ENCODE measurements around the gene DSCAM.
"Not testable (repeated sequence)": the region's sequence is repeated elsewhere in the genome, so short reads cannot be mapped to it uniquely, and the experiment has no call there.

Gene DSCAM, protein sequence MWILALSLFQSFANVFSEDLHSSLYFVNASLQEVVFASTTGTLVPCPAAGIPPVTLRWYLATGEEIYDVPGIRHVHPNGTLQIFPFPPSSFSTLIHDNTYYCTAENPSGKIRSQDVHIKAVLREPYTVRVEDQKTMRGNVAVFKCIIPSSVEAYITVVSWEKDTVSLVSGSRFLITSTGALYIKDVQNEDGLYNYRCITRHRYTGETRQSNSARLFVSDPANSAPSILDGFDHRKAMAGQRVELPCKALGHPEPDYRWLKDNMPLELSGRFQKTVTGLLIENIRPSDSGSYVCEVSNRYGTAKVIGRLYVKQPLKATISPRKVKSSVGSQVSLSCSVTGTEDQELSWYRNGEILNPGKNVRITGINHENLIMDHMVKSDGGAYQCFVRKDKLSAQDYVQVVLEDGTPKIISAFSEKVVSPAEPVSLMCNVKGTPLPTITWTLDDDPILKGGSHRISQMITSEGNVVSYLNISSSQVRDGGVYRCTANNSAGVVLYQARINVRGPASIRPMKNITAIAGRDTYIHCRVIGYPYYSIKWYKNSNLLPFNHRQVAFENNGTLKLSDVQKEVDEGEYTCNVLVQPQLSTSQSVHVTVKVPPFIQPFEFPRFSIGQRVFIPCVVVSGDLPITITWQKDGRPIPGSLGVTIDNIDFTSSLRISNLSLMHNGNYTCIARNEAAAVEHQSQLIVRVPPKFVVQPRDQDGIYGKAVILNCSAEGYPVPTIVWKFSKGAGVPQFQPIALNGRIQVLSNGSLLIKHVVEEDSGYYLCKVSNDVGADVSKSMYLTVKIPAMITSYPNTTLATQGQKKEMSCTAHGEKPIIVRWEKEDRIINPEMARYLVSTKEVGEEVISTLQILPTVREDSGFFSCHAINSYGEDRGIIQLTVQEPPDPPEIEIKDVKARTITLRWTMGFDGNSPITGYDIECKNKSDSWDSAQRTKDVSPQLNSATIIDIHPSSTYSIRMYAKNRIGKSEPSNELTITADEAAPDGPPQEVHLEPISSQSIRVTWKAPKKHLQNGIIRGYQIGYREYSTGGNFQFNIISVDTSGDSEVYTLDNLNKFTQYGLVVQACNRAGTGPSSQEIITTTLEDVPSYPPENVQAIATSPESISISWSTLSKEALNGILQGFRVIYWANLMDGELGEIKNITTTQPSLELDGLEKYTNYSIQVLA (N-terminal part only)

GRCh38 chr21:40846587-40847411 lies at the start of gene DSCAM:
TSS of gene DSCAM (minus strand) at chr21:40847158. CDS start at chr21:40846661, 497 bp downstream.
- no peak for DNase-seq

DNA sequence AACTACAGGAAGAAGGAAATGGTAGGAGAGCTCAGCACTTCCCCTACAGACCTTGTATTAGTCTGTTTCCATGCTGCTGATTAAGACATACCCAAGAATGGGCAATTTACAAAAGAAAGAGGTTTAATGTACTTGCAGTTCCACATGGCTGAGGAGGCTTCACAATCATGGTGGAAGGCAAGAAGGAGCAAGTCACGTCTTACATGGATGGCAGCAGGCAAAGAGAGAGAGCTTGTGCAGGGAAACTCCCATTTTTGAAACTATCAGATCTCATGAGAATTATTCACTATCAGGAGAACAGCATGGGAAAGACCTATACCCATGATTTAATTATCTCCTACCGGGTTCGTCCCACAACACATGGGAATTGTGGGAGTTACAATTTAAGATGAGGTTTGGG lies 48.7 kb upstream of the DSCAM start:
- DNase-seq = not testable (repeated sequence)

DNA sequence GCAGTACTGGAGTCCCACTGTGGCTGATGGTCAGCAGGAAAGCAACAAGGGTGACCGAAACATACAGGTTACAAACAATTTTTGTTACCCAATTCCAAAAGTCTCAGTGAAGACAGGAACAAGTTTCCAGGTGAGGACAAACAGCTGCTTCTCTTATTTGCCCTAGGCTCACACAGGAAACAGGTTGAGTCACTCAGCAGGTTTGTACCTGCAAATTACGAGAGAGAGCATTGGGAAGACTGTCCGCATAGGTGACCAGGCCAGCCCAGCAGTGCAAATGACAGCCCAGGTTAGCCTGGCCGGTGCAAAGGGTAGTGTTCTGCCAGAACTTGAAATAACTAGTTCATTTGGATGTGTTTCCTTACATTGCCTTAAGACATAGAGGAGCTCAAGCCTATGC lies 40.0 kb upstream of the DSCAM start:
- DNase-seq = no peak

GRCh38 chr21:40886006-40886405 lies 39.0 kb upstream of the DSCAM start:
- DNase-seq = no peak

DNA sequence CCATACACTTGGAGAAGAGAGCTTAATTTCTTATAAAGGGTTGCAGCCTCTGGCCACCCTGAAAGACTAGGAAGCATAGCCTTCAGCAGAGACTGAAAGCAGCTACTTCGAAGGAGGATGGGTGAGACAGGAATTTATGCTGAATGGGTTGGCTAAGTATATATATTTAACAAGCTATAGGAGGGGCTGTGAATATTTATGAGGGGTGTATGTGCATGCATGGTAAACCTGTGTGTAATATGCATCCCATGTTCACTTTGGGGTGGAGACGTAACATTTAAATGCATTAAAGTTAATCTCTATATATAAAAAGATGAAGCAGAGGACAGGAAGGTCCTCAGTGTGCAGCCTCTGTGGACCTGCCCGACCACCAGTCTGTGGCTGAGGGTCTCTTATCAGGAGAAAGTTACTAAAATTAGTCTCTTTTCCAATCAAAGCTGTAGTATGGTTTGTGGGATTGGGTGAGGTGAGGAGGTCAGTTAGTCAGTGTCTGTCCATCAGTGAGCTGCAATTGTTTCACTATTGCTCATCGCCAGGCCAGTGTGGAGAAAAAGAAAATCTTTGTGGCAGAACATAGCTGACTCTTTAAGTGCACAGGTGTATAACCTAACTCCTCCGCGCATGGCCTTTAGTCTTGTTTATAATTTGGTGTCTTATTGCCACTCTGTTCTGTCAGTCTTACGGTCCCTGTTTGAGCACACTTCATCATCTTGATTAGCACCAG lies 35.4 kb upstream of the DSCAM start:
- DNase-seq = no peak

DNA sequence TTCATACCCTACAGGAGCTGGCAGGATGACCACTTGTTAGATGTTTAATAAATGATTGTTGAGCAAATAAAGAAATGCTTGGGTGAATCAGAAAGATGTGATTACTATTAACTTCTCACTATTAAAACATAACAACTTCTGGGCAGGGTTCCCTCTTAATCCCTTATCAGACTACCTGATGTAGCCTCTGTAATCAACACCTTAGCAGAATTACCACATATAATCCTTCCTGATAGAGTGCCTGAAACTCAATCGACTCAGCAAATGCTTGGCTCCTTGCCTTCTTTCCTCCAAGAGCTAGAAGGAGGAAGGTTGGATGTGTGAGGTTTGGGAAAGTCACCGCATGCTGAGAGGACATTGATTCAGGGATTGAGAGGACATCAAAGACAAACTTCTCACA lies 34.8 kb upstream of the DSCAM start:
- no peak for DNase-seq

GRCh38 chr21:40871099-40871498 lies 24.1 kb upstream of the DSCAM start:
- DNase-seq = no peak

GRCh38 chr21:40863839-40864238 lies 16.9 kb upstream of the DSCAM start:
- DNase-seq = no peak

DNA sequence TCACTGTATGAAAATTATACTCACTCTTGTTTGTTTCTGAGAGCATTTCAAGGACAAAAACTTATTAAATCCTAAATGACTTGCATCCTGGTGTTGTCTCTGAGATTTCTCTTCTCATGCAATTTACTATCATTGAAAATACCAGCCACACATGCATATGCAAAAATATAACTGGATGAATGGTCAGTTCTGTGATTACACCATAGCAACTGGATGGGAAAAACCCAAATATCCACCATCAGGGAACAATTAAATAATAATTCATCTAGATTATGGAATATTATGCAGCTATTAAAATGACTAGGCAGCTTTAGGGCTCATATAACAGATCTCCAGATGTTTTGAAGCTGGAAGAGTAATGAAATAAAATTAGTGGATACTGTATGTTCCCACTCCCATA lies 11.6 kb upstream of the DSCAM start:
- no peak for DNase-seq

- DNase-seq = no peak
These were observed 7.2 kb upstream of the DSCAM start for GRCh38 chr21:40853956-40854688.

- DNase-seq = no peak
These were observed 5.6 kb upstream of the DSCAM start for GRCh38 chr21:40852563-40852962.

DNA sequence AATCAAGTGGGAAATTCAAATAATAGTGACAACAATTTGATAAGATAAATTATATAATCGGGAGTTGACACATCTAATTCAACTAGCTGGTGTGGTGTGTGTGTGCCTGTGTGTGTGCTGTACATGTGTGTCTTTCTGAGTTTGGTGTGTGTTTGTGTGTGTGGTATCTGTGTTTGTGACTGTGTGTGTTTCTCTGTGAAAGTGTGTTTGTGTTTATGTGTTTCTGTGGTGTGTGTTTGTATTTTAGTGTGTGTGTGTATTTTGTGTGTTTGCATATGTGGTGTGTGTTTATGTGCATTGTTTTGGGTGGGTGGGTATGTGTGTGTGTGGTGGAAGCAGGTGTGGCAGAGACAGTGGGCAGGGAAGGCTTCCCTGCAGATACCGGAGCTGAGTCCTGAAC lies 4.8 kb upstream of the DSCAM start:
- no peak for DNase-seq

GRCh38 chr21:40850071-40850470 lies 3.1 kb upstream of the DSCAM start:
- no peak for DNase-seq

DNA sequence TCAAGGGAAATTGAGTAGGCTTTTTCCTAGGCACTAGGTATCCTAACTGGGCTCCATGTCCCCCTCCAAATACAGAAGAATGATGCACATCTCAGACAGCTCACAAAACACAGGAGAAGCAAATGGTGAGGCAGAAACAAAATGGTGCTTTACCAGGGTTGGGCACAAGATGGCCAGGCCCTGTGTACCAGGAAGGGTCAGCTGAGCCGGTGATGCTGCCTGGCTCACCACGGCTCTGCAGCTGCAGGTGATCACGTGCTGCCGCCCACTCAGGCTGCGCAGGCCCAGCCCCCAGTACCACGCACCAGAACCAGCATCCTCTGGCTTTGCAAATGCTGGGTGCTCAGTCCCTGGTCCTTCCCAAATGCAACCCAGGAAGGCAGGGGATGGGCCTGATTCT lies 993 bp upstream of the DSCAM start:
- no peak for DNase-seq

DNA sequence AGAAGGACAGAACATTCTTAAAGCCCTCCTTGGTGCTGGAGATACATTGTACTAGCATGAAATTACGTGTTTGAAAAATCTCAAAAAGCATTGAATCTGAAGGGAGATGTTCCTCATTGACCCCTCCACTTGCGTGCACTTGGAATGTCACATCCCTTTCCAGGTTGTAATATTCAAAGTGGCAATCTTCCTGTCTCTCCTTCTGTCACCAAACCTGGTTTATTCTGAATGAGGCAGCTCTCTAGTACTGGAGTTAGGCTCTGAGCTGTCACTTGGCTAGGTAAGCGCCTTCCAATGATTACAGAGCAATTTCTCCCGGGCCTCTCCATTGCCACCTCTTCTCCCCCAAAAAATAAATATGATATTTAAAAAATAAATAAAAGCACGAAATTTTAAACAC lies 855 bp downstream of the DSCAM start:
- DNase-seq = no peak

DNA sequence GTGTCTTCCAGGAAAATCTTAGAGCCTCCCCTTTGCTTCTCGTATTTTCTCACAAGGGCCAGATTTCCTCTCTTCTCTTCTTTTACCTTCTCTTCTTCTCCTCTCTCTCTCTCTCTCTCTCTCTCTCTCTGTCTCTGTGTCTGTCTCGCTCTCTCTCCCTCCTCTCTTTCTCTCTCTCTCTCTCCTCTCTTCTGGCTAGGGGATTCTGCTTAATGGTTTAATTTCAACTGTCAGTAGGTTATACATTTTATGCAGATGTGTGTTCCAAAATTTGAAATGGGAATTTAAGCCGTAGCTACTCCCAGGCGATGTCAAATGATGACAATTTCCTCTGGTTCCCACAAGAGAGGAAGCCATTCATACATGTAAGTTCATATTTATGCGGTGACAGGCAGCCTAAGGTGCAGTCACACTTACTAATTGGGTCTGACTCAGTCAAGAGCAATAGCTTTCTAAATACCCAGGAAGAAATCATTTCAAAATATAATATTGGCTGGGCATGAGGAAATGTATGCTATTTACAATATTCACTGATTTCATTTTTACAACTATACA lies 1.4 kb downstream of the DSCAM start:
- DNase-seq = no peak

GRCh38 chr21:40844935-40845334 lies 2.0 kb downstream of the DSCAM start:
- no peak for DNase-seq

GRCh38 chr21:40842197-40842552 lies 4.8 kb downstream of the DSCAM start:
- DNase-seq = no peak

DNA sequence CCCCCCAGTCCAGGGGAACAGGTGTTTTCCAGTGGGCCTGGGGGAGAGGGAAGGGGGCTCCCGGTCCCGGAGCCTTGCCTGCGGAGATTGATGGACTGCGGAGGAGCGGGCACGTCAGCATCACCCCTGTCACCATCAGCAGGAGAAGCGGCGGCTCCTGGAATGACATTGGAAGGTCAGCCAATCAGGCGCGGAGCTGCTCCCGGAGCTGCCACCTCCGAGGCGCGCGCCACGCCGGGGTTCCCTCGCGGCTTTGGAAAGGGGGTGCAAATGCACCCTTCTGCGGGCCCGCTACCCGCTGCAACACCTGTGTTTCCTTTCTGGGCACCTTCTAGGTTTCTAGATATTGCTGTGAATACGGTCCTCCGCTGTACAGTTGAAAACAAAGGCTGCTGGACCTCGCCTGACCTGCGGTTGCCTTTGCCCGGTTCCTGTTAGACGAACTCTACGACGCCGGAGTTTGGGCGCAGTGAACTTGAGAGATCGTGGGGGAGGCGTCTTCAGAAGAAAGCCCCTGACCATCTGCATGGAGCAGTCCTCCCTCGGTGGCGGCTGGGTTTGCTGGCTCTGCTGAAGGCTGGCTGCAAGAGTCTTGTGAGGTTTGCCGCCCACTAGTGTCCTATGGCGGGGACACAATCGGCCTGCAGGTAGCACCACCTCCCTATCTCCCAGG lies 5.3 kb downstream of the DSCAM start:
- DNase-seq = no peak

DNA sequence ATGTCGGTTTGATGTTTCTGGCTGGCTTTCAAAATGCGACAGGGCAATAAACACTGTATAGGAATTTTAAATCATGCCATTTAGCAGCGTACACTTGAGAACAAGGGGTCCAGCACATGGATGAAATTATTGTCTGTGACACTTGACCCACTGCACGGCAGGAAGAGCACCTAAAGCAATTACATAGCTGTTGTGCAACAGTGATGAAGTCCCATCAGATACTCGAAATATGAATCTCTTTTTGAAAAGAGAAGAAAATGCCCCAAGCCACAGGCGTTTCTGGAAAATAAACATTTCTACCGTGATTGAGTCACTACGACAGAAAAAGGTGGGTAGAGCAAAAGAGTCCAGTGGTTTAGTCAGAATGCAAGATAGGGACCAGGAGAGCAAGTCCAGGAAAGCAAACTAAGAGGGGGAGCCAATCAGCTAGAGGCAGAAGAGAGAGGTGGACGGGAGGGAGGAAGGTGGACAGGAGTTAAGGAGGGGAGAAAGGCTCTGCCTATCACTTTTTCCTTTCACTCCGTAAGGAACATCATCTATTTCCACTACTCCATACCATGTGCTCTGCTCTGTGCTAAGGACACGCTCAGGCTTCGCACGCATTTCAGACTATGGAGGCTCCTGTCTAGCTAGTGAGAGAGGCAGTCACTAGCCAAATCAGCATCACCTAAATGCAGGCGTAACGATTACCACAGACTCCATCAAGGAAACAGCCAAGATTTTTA lies 6.4 kb downstream of the DSCAM start:
- DNase-seq = no peak
